ENCODE results near the gene TSEN34. TPM values are rescaled to one million over a fixed set of nuclear protein-coding genes. Genes with fewer than 3 reads are reported as not detected.

Gene TSEN34
- total RNA-seq, 1 donor from 2014 or later = 67.9 TPM

GRCh38 chr19:54158812-54159351, 32.2 kb upstream of the TSEN34 start:
- H3K9me3 Mint-ChIP-seq = peaks cover 7% of the 10 kb centered on the region
- H3K27me3 Mint-ChIP-seq (ENCODE audit: low read depth) = peaks cover 15% of the 10 kb centered on the region
- DNase-seq (ENCODE audit: low read depth, low spot score) = no peak
- peak overlapping the region; percentile 61 for H3K27ac Mint-ChIP-seq (ENCODE audit: unreplicated experiment)
- peaks cover 43% of the 10 kb centered on the region for H3K4me1 Mint-ChIP-seq
- peak overlapping the region; percentile 99 for H3K4me3 Mint-ChIP-seq
- TF ChIP-seq CTCF (conservative IDR thresholded peaks at IDR 0.05) = no peak
- H3K36me3 Mint-ChIP-seq (ENCODE audit: low read depth) = peaks cover 18% of the 10 kb centered on the region

- Mint-ChIP-seq H3K4me1 (peaks cover 43% of the 10 kb centered on the region), H3K4me3 (peak within 1 kb of the TSS; percentile 99), H3K36me3 (ENCODE audit: low read depth) (peaks cover 20% of the 10 kb centered on the region), H3K9me3 (peaks cover 7% of the 10 kb centered on the region), H3K27ac (ENCODE audit: unreplicated experiment) (peak within 1 kb of the TSS; percentile 99), H3K27me3 (ENCODE audit: low read depth) (peaks cover 20% of the 10 kb centered on the region)
- peak; percentile 50 for TF ChIP-seq CTCF (conservative IDR thresholded peaks at IDR 0.05)
- DNase-seq (ENCODE audit: low read depth, low spot score) = peak; percentile 91
These were observed 31.5 kb upstream of the TSEN34 start, which contains the start of gene LENG1 for GRCh38 chr19:54159352-54160181. Gene LENG1 (minus strand): TSS chr19:54159721. CDS start chr19:54159695, 26 bp downstream.

- Mint-ChIP-seq H3K4me1 (peaks cover 43% of the 10 kb centered on the region), H3K27me3 (ENCODE audit: low read depth) (peaks cover 23% of the 10 kb centered on the region), H3K36me3 (ENCODE audit: low read depth) (peaks cover 20% of the 10 kb centered on the region), H3K9me3 (peaks cover 7% of the 10 kb centered on the region), H3K4me3 (peak overlapping the region; percentile 99), H3K27ac (ENCODE audit: unreplicated experiment) (peak overlapping the region; percentile 99)
- DNase-seq (ENCODE audit: low read depth, low spot score) = no peak
- TF ChIP-seq CTCF (conservative IDR thresholded peaks at IDR 0.05) = no peak
These were observed 30.8 kb upstream of the TSEN34 start for GRCh38 chr19:54160182-54160811.

GRCh38 chr19:54160854-54161253, 30.3 kb upstream of the TSEN34 start:
- DNase-seq (ENCODE audit: low read depth, low spot score) = no peak
- peaks cover 43% of the 10 kb centered on the region for H3K4me1 Mint-ChIP-seq
- H3K36me3 Mint-ChIP-seq (ENCODE audit: low read depth) = peaks cover 20% of the 10 kb centered on the region
- peaks cover 27% of the 10 kb centered on the region for H3K27me3 Mint-ChIP-seq (ENCODE audit: low read depth)
- no peak for TF ChIP-seq CTCF (conservative IDR thresholded peaks at IDR 0.05)
- H3K4me3 Mint-ChIP-seq = peak overlapping the region; percentile 99
- H3K9me3 Mint-ChIP-seq = peaks cover 7% of the 10 kb centered on the region
- H3K27ac Mint-ChIP-seq (ENCODE audit: unreplicated experiment) = peak overlapping the region; percentile 99

- Mint-ChIP-seq H3K4me3 (peak overlapping the region; percentile 87), H3K27ac (ENCODE audit: unreplicated experiment) (no peak overlapping the region), H3K36me3 (ENCODE audit: low read depth) (peaks cover 18% of the 10 kb centered on the region)
These were observed 28.8 kb upstream of the TSEN34 start for GRCh38 chr19:54162241-54162805.

More at GRCh38 chr19:54162241-54162805, 28.8 kb upstream of the TSEN34 start:
- Mint-ChIP-seq H3K27me3 (ENCODE audit: low read depth) (peaks cover 27% of the 10 kb centered on the region), H3K4me1 (peaks cover 39% of the 10 kb centered on the region), H3K9me3 (peaks cover 7% of the 10 kb centered on the region)
- DNase-seq (ENCODE audit: low read depth, low spot score) = peak; percentile 45
- TF ChIP-seq CTCF (conservative IDR thresholded peaks at IDR 0.05) = no peak

All from neural crest cell (in vitro differentiated cells).